Kidney (tissue), 14 donors: ENCODE measurements around the gene TLK1. TPM values are rescaled to one million over a fixed set of nuclear protein-coding genes. Genes with fewer than 3 reads are reported as not detected.
A peak's percentile ranks its signal among the peaks of the same experiment; 100 is the strongest.

Experiments
- DNase-seq, 5 donors: peaks; one replicate each; pipeline ENCODE4 v3.0.0-alpha.2; 2013 to 2020
- FAIRE-seq: peaks from 2 replicates; lab custom pipeline; 2012; peaks lifted over from hg19 to GRCh38; lab: Jason Lieb, UNC
- H3K27ac ChIP-seq, 2 donors: one replicate each; pipeline ENCODE4 v1.7.0; 2013; ENCODE audit warnings: low read depth in 2 of 2, low read length in 2 of 2, inconsistent platforms in 1 of 2
- H3K27me3 ChIP-seq: one replicate; pipeline ENCODE4 v1.7.1; 2013; ENCODE audit warnings: low read length, inconsistent platforms; ENCODE audit not compliant: control insufficient read depth, insufficient read depth
- H3K36me3 ChIP-seq, 3 donors: one replicate each; pipeline versions ENCODE4 v1.7.0 to v1.7.1; 2013; ENCODE audit warnings: low read length in 3 of 3, control low read depth in 1 of 3, inconsistent platforms in 1 of 3; ENCODE audit not compliant: insufficient read depth in 3 of 3, control insufficient read depth in 2 of 3
- H3K4me1 ChIP-seq, 3 donors: one replicate each; pipeline versions ENCODE4 v1.7.0 to v1.7.1; 2013; ENCODE audit warnings: low read length in 3 of 3, inconsistent platforms in 1 of 3, low read depth in 1 of 3; ENCODE audit not compliant: control insufficient read depth in 2 of 3, insufficient read depth in 2 of 3
- H3K4me3 ChIP-seq, 3 donors: one replicate each; pipeline versions ENCODE4 v1.7.0 to v1.8.1; 2013; ENCODE audit warnings: low read length in 3 of 3, control low read depth in 1 of 3, inconsistent platforms in 1 of 3
- H3K9ac ChIP-seq, 3 donors: one replicate each; pipeline versions ENCODE4 v1.7.0 to v1.7.1; 2013; ENCODE audit warnings: low read length in 3 of 3, control low read depth in 1 of 3, inconsistent platforms in 1 of 3
- H3K9me3 ChIP-seq, 3 donors: one replicate each; pipeline versions ENCODE4 v1.7.0 to v1.7.1; 2013; ENCODE audit warnings: low read length in 3 of 3, control low read depth in 1 of 3, inconsistent platforms in 1 of 3; ENCODE audit not compliant: control insufficient read depth in 2 of 3, insufficient read depth in 1 of 3
- CTCF ChIP-seq: IDR thresholded peaks from 3 replicates; pipeline ENCODE4 v1.5.1; 2012; ENCODE audit warnings: mild to moderate bottlenecking, moderate library complexity, borderline replicate concordance; ENCODE audit not compliant: insufficient read depth; ENCODE audit errors: extremely low read depth
- intact Hi-C: fragments of 100-400 bp; cut with DNase I; formaldehyde crosslinking; loops from one replicate; pipeline ENCODE4 v1.11.1; 2022
- polyA plus RNA-seq: library from polyadenylated mRNA; stranded (reverse); fragments of 350-450 nt; fragmentation: Illumina TruSeq; extraction: RNeasy Lipid Tissue Mini Kit (QIAGEN cat#74804); gene quantifications from one replicate; pipeline ENCODE4 v1.2.3, GENCODE V29; 2014; ENCODE audit warnings: low read depth, low replicate concordance; ENCODE audit not compliant: insufficient read depth
- total RNA-seq: library from RNA; stranded (reverse); fragmentation: NEBNext Ultra II Directional; extraction: Animal tissue kit (Norgen Biotek cat#: 25700); gene quantifications from one replicate; pipeline ENCODE4 v1.2.1, GENCODE V29; 2021
- donor health status: control.
- donor health status: control.
- donor health status: control.
- donor health status: control.
- donor health status: control.
- donor health status: DM: yes; HTN: yes; CAD: no.
- donor health status: Normal renal cell carcinoma (clear cell type).

TLK1 gene
- total and polyA plus RNA-seq, 2 donors from 2014 or later, result 12.3 to 80.3 TPM

GRCh38 chr2:170967553-170967952 is 193.1 kb downstream of the TLK1 start:
- DNase-seq (no peak), FAIRE-seq (no peak)
- Histone ChIP-seq H3K9me3 (no peaks in the 10 kb centered on the region), H3K27ac (no peak overlapping the region), H3K36me3 (peaks cover 4 to 34% (median 21%) of the 10 kb centered on the region in 3 donors), H3K4me1 (no peaks in the 10 kb centered on the region), H3K27me3 (no peaks in the 10 kb centered on the region), H3K4me3 (no peak overlapping the region), H3K9ac (no peak overlapping the region)
- intact Hi-C loops, result no loop called here
- TF ChIP-seq CTCF, result no peak

- Histone ChIP-seq H3K9ac (no peak overlapping the region), H3K9me3 (no peaks in the 10 kb centered on the region), H3K27me3 (no peaks in the 10 kb centered on the region), H3K36me3 (peaks cover 4 to 41% (median 21%) of the 10 kb centered on the region in 3 donors), H3K27ac (no peak overlapping the region), H3K4me3 (no peak overlapping the region), H3K4me1 (no peaks in the 10 kb centered on the region)
- TF ChIP-seq CTCF, result no peak
- peak in 1 of 5 donors; percentile 11 for DNase-seq
- no peak for FAIRE-seq
- intact Hi-C loops, result no loop called here
Measured at GRCh38 chr2:170966648-170967396, 193.9 kb downstream of the TLK1 start.

- no peaks in the 10 kb centered on the region for H3K4me1 ChIP-seq
- no peak for TF ChIP-seq CTCF
- peak in 2 of 5 donors; percentile 8 to 29 for DNase-seq
- H3K9me3 ChIP-seq, result no peaks in the 10 kb centered on the region
- peaks cover 9 to 53% (median 28%) of the 10 kb centered on the region in 3 donors for H3K36me3 ChIP-seq
- H3K27me3 ChIP-seq, result no peaks in the 10 kb centered on the region
- no peak overlapping the region for H3K4me3 ChIP-seq
- intact Hi-C loops, result no loop called here
- no peak for FAIRE-seq
- no peak overlapping the region for H3K9ac ChIP-seq
- no peak overlapping the region for H3K27ac ChIP-seq
Measured at GRCh38 chr2:170965446-170966225, 195.1 kb downstream of the TLK1 start.
